Chondrocyte (in vitro differentiated cells): ENCODE results near the gene HORMAD2. TPM values are rescaled to one million over a fixed set of nuclear protein-coding genes. Genes with fewer than 3 reads are reported as not detected.

Experiments
- DNase-seq: peaks from one replicate; pipeline ENCODE4 v3.0.0; 2021; ENCODE audit warnings: mixed read lengths, low spot score
- H3K27ac Mint-ChIP-seq: one replicate; pipeline ENCODE4 v1.8.0; 2021; ENCODE audit warnings: mild to moderate bottlenecking, moderate library complexity, mixed read lengths; ENCODE audit not compliant: unreplicated experiment
- H3K27me3 Mint-ChIP-seq: 2 replicates; pipeline ENCODE4 v1.8.0; 2021; ENCODE audit warnings: low read depth, mixed read lengths
- H3K36me3 Mint-ChIP-seq: 2 replicates; pipeline ENCODE4 v1.8.0; 2021; ENCODE audit warnings: low read depth, mixed read lengths
- H3K4me1 Mint-ChIP-seq: 2 replicates; pipeline ENCODE4 v1.8.0; 2021; ENCODE audit warnings: low read depth, mild to moderate bottlenecking, mixed read lengths
- H3K4me3 Mint-ChIP-seq: one replicate; pipeline ENCODE4 v1.8.0; 2021; ENCODE audit warnings: mild to moderate bottlenecking, moderate library complexity, mixed read lengths; ENCODE audit not compliant: unreplicated experiment
- H3K9me3 Mint-ChIP-seq: 2 replicates; pipeline ENCODE4 v1.8.0; 2021; ENCODE audit warnings: low read depth, mixed read lengths
- CTCF ChIP-seq: fragments of 200-600 bp; sonication (generic); IDR thresholded peaks from 2 replicates; pipeline ENCODE4 v1.5.0; 2021; ENCODE audit warnings: antibody characterized with exemption, mild to moderate bottlenecking, moderate library complexity
- total RNA-seq: library from RNA; stranded (reverse); gene quantifications from 3 replicates; pipeline ENCODE4 v1.2.1, GENCODE V29; 2021

The HORMAD2 gene
- total RNA-seq, 1 donor from 2014 or later: not detected

GRCh38 chr22:30180616-30181015 is 100.4 kb downstream of the HORMAD2 start:
- Mint-ChIP-seq H3K4me3 (no peak overlapping the region), H3K4me1 (peaks cover 14% of the 10 kb centered on the region), H3K27me3 (no peaks in the 10 kb centered on the region), H3K36me3 (no peaks in the 10 kb centered on the region), H3K27ac (no peak overlapping the region), H3K9me3 (no peaks in the 10 kb centered on the region)
- no peak for DNase-seq
- TF ChIP-seq CTCF: no peak

DNA sequence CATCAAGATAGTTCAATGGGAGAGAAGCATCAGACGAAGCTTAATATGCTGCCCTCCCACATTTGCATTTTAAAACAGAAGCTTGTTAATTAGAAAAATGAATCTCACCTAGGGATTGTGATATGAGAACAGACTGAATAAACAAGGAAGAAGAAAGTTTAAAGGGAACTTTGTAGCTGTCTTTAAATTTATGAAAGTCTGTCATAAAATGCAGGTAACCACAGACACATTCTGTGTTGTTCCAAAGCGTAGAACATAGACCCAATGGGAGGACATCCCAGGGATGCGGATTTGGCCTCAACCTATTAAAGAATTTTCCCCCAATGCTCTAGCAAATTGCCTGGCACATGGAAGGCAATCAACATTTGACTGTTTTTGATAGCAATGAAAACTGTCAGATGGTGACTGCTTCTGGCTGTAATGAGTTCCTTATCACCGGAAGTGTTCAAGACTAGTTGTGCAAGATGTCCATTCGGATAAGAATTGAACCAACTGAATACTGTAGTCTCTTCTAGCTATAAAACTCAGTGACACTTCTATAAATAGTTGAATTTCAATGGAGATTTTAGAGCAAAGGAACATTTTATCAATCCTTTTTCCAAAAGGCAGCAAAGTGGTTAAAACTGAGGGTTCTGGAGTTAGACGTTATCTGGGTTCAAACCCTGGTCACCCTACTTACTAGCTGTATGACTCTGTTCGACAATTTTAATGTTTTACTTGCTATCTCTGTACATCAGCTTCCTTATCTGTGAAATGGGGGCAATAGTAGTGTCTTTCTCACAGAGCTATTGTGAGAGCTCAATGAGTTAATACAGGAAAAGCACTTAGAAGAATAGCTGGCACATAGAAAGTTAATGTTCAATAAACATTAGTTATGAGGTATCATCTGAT is 101.4 kb downstream of the HORMAD2 start:
- Mint-ChIP-seq H3K4me1 (peaks cover 14% of the 10 kb centered on the region), H3K9me3 (no peaks in the 10 kb centered on the region), H3K27ac (no peak overlapping the region), H3K36me3 (no peaks in the 10 kb centered on the region), H3K27me3 (no peaks in the 10 kb centered on the region), H3K4me3 (no peak overlapping the region)
- DNase-seq: no peak
- no peak for TF ChIP-seq CTCF

GRCh38 chr22:30182350-30182745 is 102.1 kb downstream of the HORMAD2 start:
- Mint-ChIP-seq H3K9me3 (no peaks in the 10 kb centered on the region), H3K27ac (no peak overlapping the region), H3K4me1 (peaks cover 14% of the 10 kb centered on the region), H3K27me3 (no peaks in the 10 kb centered on the region), H3K4me3 (no peak overlapping the region), H3K36me3 (no peaks in the 10 kb centered on the region)
- DNase-seq: no peak
- TF ChIP-seq CTCF: no peak

DNA sequence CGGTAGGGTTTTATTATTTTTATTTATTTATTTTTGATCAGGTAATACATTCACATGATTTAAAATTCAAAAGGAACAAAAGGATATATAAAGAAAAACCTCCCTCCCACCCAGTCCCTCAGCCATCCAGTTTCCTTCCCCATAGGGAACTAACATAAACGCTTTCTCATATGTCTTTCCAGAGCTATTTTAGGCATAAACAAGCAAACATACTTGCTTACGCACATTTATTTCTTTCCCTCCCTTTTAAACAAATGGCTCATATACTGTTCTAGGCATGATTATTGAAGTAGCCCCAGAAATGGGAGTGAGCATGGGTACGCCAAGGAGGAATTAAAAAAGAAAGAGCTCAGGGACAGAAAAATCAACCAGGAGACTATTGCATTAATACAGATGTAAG is 102.6 kb downstream of the HORMAD2 start:
- peaks cover 14% of the 10 kb centered on the region for H3K4me1 Mint-ChIP-seq
- no peak overlapping the region for H3K27ac Mint-ChIP-seq
- DNase-seq: no peak
- no peaks in the 10 kb centered on the region for H3K36me3 Mint-ChIP-seq
- no peak overlapping the region for H3K4me3 Mint-ChIP-seq
- no peaks in the 10 kb centered on the region for H3K9me3 Mint-ChIP-seq
- H3K27me3 Mint-ChIP-seq: no peaks in the 10 kb centered on the region
- TF ChIP-seq CTCF: no peak

GRCh38 chr22:30183271-30183670 is 103.0 kb downstream of the HORMAD2 start:
- no peak for TF ChIP-seq CTCF
- Mint-ChIP-seq H3K4me1 (peaks cover 14% of the 10 kb centered on the region), H3K4me3 (no peak overlapping the region), H3K27me3 (no peaks in the 10 kb centered on the region), H3K27ac (no peak overlapping the region), H3K36me3 (no peaks in the 10 kb centered on the region), H3K9me3 (no peaks in the 10 kb centered on the region)
- DNase-seq: no peak
